DND-41 (cell line): ENCODE results near the gene ZNF367.

Experiments used
- ATAC-seq: fragments of 200-7000 bp; cut with Tn5 transposase; 3 replicates; pipeline ENCODE4 v1.9.1; 2021; ENCODE audit warnings: low read depth; ENCODE audit not compliant: insufficient read depth
- DNase-seq: peaks from one replicate; pipeline ENCODE4 v3.0.0-alpha.2; 2020
- H2AFZ ChIP-seq: 2 replicates; pipeline ENCODE4 v1.6.0; 2012; ENCODE audit warnings: low read depth, low read length
- H3K27ac ChIP-seq: 2 replicates; pipeline ENCODE4 v1.5.1; 2012; ENCODE audit warnings: low read length, inconsistent platforms
- H3K27me3 ChIP-seq: fragments of 200-600 bp; sonication (generic); 2 replicates; pipeline ENCODE4 v1.6.0; 2012; ENCODE audit warnings: low read length, mild to moderate bottlenecking, inconsistent platforms; ENCODE audit not compliant: insufficient read depth, poor library complexity
- H3K36me3 ChIP-seq: 2 replicates; pipeline ENCODE4 v1.5.1; 2012; ENCODE audit warnings: low read length, inconsistent platforms; ENCODE audit not compliant: insufficient read depth
- H3K4me1 ChIP-seq: 2 replicates; pipeline ENCODE4 v1.5.1; 2012; ENCODE audit warnings: mild to moderate bottlenecking, low read length; ENCODE audit not compliant: insufficient read depth
- H3K4me2 ChIP-seq: 2 replicates; pipeline ENCODE4 v1.6.0; 2012; ENCODE audit warnings: mild to moderate bottlenecking, moderate library complexity, low read length, inconsistent platforms; ENCODE audit not compliant: insufficient read depth
- H3K4me3 ChIP-seq, 2 experiments: fragments of 200-600 bp in 1 of 2; shearing (Covaris generic) in 1 of 2; 2 replicates each; pipeline ENCODE4 v1.5.1; 2012 to 2016; ENCODE audit warnings: inconsistent platforms in 2 of 2, low read length in 2 of 2, mild to moderate bottlenecking in 2 of 2, low read depth in 1 of 2, moderate library complexity in 1 of 2
- H3K79me2 ChIP-seq: 2 replicates; pipeline ENCODE4 v1.6.0; 2012; ENCODE audit warnings: low read length, inconsistent platforms; ENCODE audit not compliant: insufficient read depth
- H3K9ac ChIP-seq: 2 replicates; pipeline ENCODE4 v1.6.0; 2012; ENCODE audit warnings: low read depth, mild to moderate bottlenecking, inconsistent platforms, low read length, moderate library complexity
- H3K9me3 ChIP-seq: 2 replicates; pipeline ENCODE4 v1.5.1; 2012; ENCODE audit warnings: low read length, moderate library complexity, mild to moderate bottlenecking, inconsistent platforms; ENCODE audit not compliant: insufficient read depth, severe bottlenecking
- H4K20me1 ChIP-seq: 2 replicates; pipeline ENCODE4 v1.6.0; 2012; ENCODE audit warnings: low read length; ENCODE audit not compliant: insufficient read depth
- EZH2 ChIP-seq: IDR thresholded peaks from 3 replicates; pipeline ENCODE4 v1.6.1; 2012; ENCODE audit warnings: borderline replicate concordance, low read depth, mild to moderate bottlenecking, moderate library complexity, low read length, inconsistent platforms; ENCODE audit not compliant: severe bottlenecking
- TF ChIP-seq, protein P1 (sequence below): IDR thresholded peaks from 2 replicates; pipeline ENCODE4 v1.5.1; 2012; ENCODE audit warnings: borderline replicate concordance, low read length, moderate library complexity, mild to moderate bottlenecking; ENCODE audit not compliant: poor library complexity, severe bottlenecking; ENCODE audit errors: extremely low read depth

Gene ZNF367

DNA sequence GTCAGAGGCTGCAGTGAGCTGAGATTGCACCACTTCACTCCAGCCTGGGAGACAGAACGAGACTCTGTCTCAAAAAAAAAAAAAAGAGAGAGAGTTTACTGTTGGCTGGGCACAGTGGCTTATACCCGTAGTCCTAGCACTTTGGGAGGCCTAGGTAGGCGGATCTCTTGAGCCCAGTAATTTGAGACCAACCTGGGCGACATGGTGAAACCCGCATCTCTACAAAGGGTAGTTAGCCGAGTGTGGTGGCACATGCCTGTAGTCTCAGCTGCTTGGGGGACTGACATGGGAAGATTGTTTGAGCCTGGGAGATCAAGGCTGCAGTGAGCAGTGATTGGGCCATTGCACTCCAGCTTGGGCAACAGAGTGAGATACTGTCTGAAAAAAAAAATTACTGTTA lies 44.4 kb upstream of the ZNF367 start:
- H3K27ac ChIP-seq = no peak overlapping the region
- no peak overlapping the region for H3K4me3 ChIP-seq
- ATAC-seq = no peak

DNA sequence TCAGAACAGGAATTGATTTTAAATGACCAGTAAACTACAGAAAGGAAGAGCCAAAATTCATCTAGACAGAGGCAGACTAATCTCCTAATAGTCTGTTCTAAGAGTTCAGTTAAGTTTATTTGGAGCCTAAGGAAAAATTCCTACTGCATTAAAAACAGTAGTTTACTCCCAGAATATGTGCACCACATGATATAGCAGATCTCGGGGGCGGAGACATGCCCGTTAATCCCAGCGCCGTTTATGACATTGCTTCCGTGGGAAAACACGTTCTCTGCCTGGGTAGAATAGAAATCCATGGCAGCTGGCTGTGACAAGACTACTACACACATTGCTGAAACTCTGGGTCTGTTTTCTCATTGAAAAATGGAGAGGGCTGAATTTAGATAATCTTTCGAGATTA lies 43.2 kb upstream of the ZNF367 start:
- no peak for ATAC-seq
- H3K27ac ChIP-seq = no peak overlapping the region
- H3K4me2 ChIP-seq = no peak overlapping the region
- no peaks in the 10 kb centered on the region for H4K20me1 ChIP-seq
- no peaks in the 10 kb centered on the region for H3K27me3 ChIP-seq
- H3K4me1 ChIP-seq = no peaks in the 10 kb centered on the region
- no peak overlapping the region for H2AFZ ChIP-seq
- no peak for TF ChIP-seq EZH2
- TF ChIP-seq, protein P1, sequence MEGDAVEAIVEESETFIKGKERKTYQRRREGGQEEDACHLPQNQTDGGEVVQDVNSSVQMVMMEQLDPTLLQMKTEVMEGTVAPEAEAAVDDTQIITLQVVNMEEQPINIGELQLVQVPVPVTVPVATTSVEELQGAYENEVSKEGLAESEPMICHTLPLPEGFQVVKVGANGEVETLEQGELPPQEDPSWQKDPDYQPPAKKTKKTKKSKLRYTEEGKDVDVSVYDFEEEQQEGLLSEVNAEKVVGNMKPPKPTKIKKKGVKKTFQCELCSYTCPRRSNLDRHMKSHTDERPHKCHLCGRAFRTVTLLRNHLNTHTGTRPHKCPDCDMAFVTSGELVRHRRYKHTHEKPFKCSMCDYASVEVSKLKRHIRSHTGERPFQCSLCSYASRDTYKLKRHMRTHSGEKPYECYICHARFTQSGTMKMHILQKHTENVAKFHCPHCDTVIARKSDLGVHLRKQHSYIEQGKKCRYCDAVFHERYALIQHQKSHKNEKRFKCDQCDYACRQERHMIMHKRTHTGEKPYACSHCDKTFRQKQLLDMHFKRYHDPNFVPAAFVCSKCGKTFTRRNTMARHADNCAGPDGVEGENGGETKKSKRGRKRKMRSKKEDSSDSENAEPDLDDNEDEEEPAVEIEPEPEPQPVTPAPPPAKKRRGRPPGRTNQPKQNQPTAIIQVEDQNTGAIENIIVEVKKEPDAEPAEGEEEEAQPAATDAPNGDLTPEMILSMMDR = no peak
- H3K9ac ChIP-seq = no peak overlapping the region
- H3K36me3 ChIP-seq = no peaks in the 10 kb centered on the region
- H3K4me3 ChIP-seq = no peak overlapping the region
- no peaks in the 10 kb centered on the region for H3K79me2 ChIP-seq
- no peak for DNase-seq
- H3K9me3 ChIP-seq = no peaks in the 10 kb centered on the region

More for the DNA sequence above, 44.4 kb upstream of the ZNF367 start:
- Histone ChIP-seq H3K36me3 (no peaks in the 10 kb centered on the region), H3K4me1 (no peaks in the 10 kb centered on the region), H3K79me2 (no peaks in the 10 kb centered on the region), H2AFZ (no peak overlapping the region), H3K9me3 (no peaks in the 10 kb centered on the region), H4K20me1 (no peaks in the 10 kb centered on the region), H3K9ac (no peak overlapping the region), H3K27me3 (no peaks in the 10 kb centered on the region), H3K4me2 (no peak overlapping the region)
- TF ChIP-seq, protein P1 = no peak
- TF ChIP-seq EZH2 = no peak
- DNase-seq = no peak

DNA sequence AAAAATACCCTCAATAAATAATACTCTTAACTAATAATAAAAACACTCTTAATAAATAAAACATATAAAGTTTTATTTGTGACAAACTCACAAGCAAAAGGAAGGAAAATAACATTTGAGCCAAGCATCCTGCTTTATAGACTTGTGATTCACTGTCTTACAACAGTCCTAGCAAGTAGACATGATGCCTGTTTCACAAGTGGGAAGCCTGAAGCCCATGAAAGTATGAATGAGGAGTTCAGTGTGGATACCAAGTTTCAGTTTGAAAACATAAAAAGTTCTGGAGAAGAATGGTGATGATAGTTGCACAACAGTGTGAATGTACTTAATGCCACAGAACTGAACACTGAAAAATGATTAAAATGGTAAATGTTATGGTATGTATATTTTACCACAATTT lies 42.7 kb upstream of the ZNF367 start:
- Histone ChIP-seq H3K27me3 (no peaks in the 10 kb centered on the region), H2AFZ (no peak overlapping the region), H3K9me3 (no peaks in the 10 kb centered on the region), H3K4me1 (no peaks in the 10 kb centered on the region), H3K4me2 (no peak overlapping the region), H3K4me3 (no peak overlapping the region), H3K36me3 (no peaks in the 10 kb centered on the region), H3K79me2 (no peaks in the 10 kb centered on the region), H3K9ac (no peak overlapping the region), H3K27ac (no peak overlapping the region), H4K20me1 (no peaks in the 10 kb centered on the region)
- no peak for ATAC-seq
- no peak for DNase-seq
- TF ChIP-seq, protein P1 = no peak
- TF ChIP-seq EZH2 = no peak

DNA sequence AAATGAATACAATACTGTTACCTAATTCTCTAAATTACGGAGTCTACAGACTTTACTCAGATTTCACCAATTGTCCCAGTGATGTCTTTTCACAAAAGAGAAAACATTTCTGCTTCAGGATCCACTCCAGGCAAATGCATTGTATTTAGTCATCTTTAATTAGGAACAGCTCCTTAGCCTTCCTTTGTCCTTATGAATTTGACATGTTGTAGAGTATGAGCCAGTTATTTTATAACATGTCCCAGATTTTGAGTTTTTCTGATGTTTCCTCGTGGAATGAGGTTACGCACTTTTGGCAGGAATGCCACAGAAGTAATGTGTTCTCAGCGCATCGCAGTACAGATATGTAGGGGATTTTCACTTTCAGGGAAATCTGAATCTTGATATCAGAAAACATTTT lies 42.3 kb upstream of the ZNF367 start:
- H3K9ac ChIP-seq = no peak overlapping the region
- ATAC-seq (no peak), DNase-seq (no peak)
- no peak overlapping the region for H3K4me2 ChIP-seq
- H3K27me3 ChIP-seq = no peaks in the 10 kb centered on the region
- H2AFZ ChIP-seq = no peak overlapping the region
- no peak overlapping the region for H3K4me3 ChIP-seq
- TF ChIP-seq, protein P1 = no peak
- TF ChIP-seq EZH2 = no peak
- no peaks in the 10 kb centered on the region for H3K36me3 ChIP-seq
- no peaks in the 10 kb centered on the region for H3K4me1 ChIP-seq
- H3K79me2 ChIP-seq = no peaks in the 10 kb centered on the region
- H3K27ac ChIP-seq = no peak overlapping the region
- H3K9me3 ChIP-seq = no peaks in the 10 kb centered on the region
- H4K20me1 ChIP-seq = no peaks in the 10 kb centered on the region
